IMR-90 (cell line): ENCODE data around the gene EFHB.

Experiments used
- CEBPB ChIP-seq: IDR thresholded peaks from 2 replicates; pipeline ENCODE4 v1.6.1; 2012; ENCODE audit warnings: low read depth, low read length, improper control_type of control experiment
- CTCF ChIP-seq: conservative IDR thresholded peaks from 2 replicates; pipeline ENCODE4 v1.5.1; 2012; ENCODE audit warnings: mild to moderate bottlenecking, low read depth, low read length, improper control_type of control experiment
- FOS ChIP-seq: fragments of 150-350 bp; IDR thresholded peaks from 2 replicates; pipeline ENCODE4 v1.6.1; 2016; ENCODE audit warnings: low read depth, low read length
- MAZ ChIP-seq: IDR thresholded peaks from 2 replicates; pipeline ENCODE4 v1.6.1; 2012; ENCODE audit warnings: low read depth, mild to moderate bottlenecking, low read length, improper control_type of control experiment, moderate library complexity, borderline replicate concordance
- MXI1 ChIP-seq: IDR thresholded peaks from 2 replicates; pipeline ENCODE4 v1.6.1; 2012; ENCODE audit warnings: low read depth, mild to moderate bottlenecking, low read length, moderate library complexity, borderline replicate concordance
- POLR2A ChIP-seq: IDR thresholded peaks from 2 replicates; pipeline ENCODE4 v1.6.1; 2012; ENCODE audit warnings: mild to moderate bottlenecking, low read depth, low read length
- RAD21 ChIP-seq: IDR thresholded peaks from 2 replicates; pipeline ENCODE4 v1.6.1; 2012; ENCODE audit warnings: low read length, improper control_type of control experiment
- SMC3 ChIP-seq: fragments of 150-350 bp; IDR thresholded peaks from 2 replicates; pipeline ENCODE4 v1.6.1; 2016; ENCODE audit warnings: low read depth, mild to moderate bottlenecking, antibody characterized with exemption, low read length, moderate library complexity

GRCh38 chr3:19917167-19917566 lies 16.9 kb downstream of the EFHB start:
- TF ChIP-seq POLR2A (no peak), FOS (no peak), CTCF (no peak), MXI1 (no peak), SMC3 (no peak), RAD21 (no peak), CEBPB (peak; percentile 11; the same call in 1 of the 2 replicates), MAZ (no peak)
